Activated CD4-positive, alpha-beta T cell treated with anti-CD3 and anti-CD28 coated beads for 1 hour (primary cell): Measurements from ENCODE around the gene ZNF804A.

Experiments
- DNase-seq: peaks from one replicate; pipeline ENCODE4 v3.0.0-alpha.2; 2020

ZNF804A gene

DNA sequence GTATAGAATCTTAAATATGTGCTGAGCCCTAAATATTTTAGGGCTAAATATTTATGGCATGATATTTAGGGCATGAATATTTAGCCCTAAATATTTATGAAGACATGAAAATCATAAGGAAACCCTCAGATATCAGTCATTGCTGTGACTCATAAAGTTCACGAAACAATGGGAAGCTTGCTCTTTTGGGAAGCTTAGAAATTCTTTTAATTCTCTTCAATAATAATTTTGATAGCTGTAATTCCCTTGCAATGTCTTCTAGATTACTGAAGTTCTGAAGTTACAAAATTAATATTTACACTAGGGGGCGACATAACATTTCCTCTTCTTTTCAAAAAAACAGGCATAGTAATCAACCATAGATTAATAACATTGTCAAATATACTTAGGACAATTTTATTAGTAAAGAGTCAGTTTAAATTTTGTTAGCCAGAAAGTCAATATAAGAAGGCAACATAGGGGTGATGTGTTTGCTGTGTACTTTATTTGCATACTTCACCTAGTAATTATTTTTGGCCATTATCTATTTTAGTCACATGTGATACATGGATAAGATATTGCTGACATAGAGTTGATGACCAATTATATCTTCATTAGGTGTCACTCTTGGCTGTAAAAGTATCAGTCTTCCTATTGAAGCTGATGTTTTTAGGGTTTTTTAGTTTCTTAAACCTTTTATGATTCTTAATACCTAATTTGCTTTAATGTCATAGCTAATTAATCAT, 13.2 kb downstream of the ZNF804A start:
- no peak for DNase-seq

DNA sequence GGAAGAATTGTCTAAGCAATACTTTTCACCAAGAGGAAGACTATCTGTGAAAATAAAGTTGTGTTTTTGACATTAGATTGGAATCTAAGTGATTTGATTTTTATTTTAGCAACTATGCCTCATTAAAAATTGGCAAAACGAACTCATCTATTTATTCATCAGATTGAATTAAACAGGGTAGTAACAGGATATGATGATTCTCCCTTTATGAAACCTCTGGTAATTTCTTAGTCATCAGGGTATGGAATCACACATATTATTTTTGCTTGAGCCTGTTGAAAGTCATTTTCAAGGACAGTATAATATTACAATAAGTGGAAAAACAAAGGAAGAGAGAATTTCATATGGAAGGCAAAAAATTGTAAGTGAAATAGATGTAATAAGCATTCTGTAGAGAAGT, 22.0 kb downstream of the ZNF804A start:
- no peak for DNase-seq

DNA sequence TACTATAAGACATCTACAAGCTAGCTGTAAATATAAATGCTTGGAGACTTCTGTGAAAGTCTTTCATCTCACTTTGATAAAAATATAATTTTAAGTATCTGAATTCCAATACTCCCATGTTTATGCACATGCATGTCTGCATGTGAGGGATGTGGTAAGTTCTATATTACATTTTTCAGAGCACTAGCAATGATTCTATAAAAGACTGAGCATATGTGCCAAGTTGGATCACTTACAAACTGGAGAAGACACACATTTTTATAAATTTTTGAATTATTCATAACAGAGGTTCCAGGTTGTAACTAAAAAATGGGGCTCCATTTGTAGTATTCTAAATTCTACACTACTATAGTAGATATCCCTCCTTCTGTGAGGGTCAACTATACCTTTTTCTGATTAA, 26.0 kb downstream of the ZNF804A start:
- no peak for DNase-seq

DNA sequence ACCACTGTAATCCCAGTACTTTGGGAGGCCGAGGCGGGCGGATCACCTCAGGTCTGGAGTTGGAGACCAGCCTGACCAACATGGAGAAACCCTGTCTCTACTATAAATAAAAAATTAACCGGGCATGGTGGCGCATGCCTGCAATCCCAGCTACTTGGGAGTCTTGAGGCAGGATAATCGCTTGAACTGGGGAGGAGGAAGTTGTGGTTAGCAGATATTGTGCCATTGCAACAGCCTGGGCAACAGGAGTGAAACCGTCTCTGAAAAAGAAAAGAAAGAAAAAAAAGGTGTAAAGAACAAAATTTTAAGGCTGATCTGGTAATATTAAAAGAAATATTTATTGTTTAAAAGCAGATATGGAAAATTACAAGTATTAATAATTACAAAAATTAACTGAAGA, 29.7 kb downstream of the ZNF804A start:
- no peak for DNase-seq

DNA sequence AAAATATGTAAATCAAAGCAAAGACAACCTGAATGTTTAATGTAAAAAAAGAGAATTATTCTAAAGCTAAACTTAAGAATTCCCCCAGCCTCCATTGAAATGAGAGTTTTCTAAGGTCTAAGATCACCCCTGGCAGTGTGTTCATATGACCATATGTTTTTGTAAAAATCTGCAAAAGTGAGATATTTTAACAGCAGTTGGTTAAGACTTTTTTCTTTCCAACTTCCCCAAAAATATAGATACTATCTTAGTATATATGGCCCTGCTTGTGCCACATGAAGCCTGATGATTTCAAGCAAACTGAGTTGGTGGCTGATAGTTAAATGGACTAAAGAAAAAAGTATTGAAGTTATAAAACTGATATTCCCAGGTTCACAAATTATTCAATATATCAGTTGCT, 35.4 kb downstream of the ZNF804A start:
- no peak for DNase-seq

DNA sequence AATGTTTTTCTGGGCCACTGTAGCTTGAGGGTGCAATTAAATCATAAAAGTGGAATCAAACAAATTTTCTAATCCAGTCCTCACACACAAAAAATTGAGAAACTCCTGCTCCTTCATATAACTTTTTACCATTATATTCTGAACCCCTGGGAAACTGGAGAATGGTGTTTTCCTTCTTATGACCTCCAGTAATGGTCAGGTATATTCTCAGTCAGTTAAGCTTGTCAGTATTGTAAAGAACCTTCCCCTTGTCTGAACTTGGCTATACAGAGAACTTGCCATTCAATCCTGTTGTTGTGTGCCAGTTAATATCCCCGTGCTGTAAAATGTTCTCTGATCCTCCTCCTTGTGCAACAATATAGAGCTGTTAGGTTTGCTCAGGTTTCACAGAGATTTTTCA, 39.5 kb downstream of the ZNF804A start:
- no peak for DNase-seq

DNA sequence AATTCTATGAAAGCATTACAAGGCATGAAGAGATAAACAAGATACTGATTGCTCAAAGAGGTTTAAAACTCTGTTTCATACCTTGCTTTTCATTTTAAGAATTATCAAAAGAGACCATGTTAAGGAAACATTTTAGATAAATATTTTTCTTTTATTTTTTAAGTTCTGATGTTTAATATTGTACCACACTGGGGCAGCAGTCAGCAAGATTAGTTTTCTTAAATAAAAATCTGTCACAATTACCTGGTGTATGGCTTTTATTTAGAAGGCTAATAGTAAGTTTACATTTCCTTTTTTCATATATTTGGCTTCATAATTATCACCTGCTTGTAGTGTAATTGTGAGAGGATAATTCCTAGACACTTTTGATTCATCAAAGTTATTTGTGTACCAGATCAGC, 46.4 kb downstream of the ZNF804A start:
- DNase-seq = no peak

DNA sequence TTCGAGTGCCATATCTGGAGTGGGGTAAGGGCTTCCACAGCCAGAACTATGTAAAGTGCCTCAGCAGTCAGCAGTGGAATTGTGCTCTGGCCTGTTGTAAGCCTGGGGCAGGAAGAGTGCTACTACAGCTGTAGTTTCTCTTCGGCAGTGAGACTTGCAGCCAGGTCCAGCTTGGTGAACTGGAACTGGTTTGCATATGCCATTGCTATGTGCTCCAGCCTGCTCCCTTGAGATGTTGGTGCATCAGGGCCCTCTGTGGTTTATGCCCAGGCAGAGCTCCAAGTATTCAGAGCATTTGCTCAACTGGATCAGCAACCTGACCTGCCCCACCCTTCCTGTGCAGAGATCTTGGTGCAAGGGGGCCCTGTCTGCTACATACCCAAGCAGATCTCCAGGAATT, 47.8 kb downstream of the ZNF804A start:
- DNase-seq = no peak

DNA sequence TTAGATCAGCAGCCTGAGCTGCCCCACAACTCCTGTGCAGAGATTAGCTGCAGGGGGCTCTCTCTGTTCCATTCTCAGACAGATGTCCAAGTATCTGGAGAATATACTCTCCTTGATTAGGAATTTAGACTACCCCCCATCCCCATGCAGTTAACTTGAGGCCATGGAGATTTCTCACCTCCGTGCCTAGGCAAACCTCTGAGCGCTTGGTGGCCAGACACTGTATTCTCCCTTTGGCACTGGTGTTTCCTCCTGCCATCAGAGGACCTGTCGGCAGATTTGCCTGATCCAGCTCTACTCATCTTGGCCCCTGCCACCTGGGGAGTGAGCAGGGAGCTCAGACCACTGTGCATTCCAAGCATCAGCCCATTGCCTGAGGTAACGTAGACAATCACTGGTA, 48.3 kb downstream of the ZNF804A start:
- no peak for DNase-seq

DNA sequence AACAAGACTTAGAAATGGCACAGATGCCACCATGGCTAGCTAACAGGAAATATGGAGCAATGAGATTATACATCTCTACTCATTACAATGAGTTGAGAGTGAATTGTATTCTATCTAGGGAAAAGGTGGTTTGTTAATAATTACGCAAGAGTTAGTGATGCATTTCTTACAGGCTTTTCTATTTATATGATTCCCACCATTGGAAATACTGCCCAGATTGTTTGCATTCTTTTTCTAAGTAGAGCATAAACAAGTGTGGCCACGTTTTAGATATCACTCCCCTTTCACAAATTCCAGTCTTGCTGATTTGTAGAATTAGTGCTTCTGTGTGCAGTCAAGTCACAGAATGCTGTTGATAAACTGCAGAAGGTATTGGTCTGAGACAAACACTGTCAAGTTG, 56.6 kb downstream of the ZNF804A start:
- no peak for DNase-seq

DNA sequence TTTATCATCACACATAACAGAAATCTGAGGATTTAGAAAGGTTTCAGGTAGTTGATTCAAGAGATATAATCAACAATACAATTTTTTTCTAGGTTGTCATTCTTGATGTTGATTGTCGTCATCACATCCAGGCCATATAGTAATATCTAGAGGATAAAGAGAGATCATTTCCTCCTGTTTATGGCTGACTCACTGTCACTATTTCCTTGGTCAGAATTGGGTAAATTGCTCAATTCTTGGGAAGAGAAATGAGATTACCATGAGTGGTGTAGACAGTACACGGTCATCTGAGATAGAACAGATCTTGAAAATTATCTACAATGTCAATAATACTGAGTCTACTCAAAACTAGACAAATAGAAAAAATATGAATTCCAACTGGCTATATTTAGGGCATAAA, 78.8 kb downstream of the ZNF804A start:
- no peak for DNase-seq

DNA sequence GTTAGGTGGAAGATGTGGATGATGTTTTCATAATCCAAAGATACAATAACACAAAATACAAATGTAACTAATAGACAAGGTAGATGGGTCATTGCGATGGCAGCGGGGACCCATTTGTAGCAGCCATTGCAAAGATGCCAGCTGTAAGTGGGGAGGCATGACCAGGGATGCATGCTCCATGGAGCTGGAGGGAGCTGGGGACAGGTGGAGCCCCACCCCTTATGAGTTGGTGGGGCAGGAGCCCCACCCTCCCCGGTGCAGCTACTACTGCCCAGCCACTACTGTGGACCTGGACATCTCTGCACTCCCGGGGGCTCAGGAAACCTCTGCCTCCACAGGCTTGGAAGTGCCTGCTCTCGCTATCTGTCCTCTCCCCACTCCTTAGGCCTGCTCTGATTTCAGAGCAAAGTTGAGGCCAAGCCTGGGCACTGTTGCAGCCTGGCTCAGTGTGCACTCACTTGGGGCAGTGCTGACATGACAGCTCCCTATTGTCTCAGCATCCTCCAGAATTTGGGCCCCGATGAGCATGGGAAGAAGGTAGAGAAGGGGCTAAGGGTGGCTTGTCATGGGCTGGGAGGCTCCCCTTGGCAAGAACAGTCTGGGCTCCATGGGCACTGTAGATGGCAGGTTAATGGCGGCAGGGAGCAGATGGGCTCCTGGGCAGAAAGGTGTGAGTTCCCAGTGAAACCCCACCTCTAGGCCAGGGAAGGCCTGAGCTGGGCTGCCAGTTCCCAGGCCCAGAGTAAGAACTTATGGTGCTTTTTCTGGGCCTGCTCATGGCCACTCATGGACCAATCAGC, 81.1 kb downstream of the ZNF804A start:
- no peak for DNase-seq

DNA sequence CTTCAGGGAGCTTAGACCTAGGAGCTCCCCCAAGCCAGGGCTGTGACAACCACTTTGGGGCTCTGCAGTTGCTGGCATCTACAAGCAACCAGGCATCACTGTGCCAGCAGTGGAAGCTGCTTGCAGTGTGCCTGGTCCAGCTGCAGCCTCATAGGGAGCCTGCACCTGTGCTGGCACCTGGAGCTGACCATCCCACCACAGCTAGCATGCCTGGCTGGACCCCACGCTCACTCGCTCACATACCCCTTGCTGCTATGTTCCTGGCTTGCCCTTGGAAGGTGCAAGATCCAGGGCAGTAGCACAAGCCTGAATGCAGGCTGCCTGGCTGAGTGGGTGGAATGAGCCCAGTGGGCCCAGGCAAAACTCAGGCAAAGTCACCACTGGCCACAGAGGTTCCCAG, 82.5 kb downstream of the ZNF804A start:
- no peak for DNase-seq

DNA sequence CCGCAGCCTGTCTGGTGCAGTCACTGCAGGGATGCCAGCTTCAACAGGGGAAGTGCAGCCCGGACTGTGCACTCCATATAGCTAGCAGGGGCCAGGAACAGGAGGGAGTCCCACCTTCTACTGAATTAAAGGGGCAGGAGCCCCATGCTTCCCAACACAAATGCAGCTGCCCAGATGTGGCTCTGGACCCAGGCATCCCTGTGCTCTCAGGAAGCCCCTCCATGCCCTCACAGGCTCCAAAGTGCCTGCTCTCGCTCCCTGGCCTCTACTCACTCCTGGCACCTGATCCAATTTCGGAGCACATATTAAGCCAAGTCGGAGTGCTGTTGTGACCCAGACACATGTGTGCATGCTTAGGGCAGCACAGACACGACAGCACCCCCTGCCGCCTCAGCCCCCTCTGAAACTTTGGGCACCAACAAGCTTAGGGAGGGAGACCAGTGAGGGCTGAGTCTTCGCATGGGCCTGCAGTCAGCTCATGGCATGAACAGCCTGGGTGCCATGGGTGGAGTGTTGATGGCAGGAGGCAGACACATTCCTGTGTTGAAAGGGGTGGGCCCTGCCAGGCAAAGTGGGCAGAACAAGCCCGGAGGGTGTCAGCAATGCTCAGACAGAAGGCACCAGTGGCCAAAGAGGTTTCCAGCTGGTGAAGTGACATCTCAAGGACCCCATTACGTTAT, 83.5 kb downstream of the ZNF804A start:
- no peak for DNase-seq

DNA sequence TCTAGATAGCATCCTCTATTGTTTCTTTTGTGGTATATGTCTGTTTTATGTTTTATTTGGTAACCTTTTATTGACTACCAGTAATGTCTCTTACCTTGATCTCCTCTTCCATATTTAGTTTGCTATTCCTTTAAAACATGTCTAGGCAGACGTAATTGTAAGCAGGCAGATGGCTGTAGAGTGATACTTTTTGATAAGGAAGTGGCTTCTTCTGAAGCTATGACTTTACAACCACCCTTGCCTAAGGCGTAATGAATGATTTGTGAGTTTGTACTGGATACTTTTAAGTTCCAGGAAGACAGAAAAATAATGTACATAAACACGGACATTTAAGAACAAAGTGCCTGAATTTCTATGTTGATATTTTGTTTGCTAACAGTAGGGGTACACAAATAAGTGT, 85.6 kb downstream of the ZNF804A start:
- DNase-seq = no peak

DNA sequence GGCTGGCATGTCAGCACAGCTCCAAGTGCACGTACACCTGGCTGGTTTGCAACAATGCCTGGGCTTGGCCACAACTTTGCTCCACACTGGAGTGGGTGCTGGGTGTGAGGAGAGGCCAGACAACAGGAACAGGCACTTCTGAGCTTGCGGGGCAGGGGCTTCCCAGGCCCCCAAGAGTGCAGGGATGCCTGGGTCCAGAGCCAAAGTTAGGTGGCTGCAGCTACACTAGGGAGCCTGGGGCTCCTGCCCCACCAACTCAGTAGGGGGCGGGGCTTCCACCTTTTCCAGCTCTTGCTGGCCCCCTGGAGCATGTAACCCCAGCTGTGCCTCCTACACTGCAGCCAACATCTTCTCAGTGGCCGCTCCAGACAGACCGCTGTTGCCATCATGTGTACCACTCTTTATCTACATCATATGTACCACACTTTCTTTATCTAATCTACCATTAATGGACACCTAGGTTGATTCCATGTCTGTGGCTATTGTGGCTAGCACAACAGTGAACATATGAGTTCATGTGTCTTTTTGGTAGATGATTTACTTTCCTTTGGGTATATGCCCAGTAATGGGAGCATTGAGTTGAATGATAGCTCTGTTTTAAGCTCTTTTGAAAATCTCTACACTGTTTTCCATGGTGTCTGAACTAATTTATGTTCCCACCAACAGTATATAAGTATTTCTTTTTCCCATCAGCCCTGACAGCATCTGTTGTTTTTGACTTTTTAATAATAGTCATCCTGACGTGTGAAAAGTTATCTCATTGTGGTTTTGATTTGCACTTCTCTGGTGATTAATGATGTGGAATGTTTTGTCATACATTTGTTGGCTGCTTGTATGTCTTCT, 87.9 kb downstream of the ZNF804A start:
- no peak for DNase-seq

DNA sequence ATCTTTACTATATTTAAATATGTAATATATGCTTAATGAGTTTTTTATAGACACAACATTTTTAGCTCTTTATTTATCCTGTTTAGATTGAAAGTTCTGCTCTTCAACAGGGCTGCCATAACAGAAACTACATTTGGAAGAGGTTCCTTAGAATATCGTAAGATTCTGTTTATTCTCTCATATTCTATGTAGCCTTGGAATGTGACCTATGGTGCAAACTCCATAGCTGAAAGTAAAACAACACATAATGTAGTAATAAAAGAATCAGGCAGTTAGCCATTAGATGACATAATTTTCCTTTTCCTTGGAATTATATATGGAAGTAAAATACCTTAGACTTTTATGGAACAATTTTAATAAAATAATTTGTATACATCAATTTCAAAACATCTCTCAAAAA, 91.3 kb downstream of the ZNF804A start:
- no peak for DNase-seq

DNA sequence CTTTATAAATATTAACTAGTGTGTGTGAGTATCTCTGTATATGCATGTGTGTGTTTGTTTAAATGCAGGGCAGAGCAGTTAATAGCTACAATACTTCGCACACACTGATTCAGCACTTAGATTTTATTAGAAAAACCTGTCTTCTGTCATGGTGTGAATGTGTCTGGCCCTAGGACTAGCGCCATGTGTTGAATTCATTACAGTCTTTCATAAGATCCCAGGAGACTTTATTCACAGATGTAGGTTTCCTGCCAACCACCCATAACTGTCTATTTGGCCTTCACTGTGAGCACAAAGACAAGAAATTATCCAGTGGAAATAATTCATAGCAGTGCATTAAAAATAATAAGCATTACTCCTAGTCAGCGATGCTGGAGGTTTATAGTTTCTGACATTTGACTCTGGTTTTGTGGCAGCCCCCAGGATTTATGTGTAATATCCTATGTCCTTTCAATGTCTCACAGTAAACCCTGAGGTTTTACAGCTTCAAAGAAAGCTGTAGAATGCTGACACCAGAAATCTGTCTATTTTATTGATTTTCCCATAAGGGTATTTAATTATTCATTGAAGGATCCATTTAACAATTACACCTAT, 93.9 kb downstream of the ZNF804A start:
- DNase-seq = no peak

DNA sequence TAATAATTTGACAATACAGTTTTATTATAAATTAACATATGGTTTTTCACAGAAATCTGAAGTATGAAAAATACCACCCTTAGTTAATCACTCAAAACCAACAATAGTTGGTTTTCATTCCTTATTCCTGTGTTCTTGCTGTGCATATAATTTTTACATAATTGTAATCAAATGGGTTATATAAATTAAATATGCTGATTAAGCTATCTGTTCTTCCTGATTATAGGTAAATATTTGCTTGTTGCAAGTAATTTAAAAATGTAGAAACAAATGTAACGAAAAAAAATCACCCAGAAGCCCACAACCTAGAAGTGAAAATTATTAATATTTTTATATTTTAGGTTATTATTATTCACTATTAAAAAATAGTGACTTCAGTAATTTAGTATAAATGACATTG, 98.3 kb downstream of the ZNF804A start:
- no peak for DNase-seq

DNA sequence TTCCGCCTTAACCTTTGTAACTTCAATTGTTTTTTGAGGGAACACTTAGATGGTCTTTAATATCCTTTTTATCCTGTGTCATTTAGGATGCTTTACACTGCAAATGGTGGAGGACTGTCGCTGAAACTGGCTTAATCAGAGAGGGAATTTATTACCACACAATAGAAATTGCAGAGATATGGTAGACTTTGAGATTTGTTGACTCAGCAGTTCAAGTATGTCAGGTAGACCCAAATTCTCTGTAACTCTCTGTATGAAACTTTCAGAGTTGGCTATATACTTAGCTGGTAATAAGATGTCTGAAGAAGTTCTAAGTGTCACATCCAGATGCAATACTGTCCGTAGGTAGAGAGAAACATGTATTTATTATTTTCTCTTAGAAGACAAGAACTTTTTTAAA, 100.1 kb downstream of the ZNF804A start:
- DNase-seq = no peak

DNA sequence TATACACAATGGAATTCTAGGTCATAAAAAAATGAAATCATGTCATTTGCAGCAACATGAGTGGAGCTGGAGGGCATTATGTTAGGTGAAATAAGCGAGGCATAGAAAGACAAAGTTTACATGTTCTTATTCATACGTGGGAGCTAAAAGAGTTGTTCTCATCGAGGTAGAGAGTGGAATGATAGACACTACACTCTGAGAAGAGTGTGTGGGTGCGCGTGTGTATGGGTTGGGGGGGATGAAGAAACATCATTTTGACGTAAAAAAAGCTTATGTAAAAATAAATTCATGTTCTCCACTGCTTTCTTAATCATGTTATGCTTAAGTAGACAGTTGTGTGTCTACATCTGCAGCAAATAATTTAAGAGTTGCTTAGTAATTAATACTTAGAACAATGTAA, 123.6 kb downstream of the ZNF804A start:
- no peak for DNase-seq

DNA sequence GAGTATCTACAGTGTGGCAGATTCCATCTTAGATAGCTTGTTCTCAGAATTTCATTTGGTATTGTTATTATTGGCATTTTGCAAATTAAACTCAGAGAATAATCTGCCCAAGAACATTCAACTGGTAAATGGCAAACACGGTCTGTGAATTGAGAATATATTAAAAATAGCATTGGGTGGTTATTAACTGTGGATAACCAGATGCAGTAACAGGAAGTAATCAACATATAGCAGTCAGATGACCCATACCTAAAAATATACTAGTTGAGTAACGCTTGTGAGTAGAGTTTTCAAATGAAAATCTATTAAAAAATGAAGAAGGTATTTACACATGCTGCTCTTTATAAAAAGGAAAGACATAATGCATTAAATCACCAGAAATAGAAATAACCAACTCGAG, 129.5 kb downstream of the ZNF804A start:
- DNase-seq = no peak

DNA sequence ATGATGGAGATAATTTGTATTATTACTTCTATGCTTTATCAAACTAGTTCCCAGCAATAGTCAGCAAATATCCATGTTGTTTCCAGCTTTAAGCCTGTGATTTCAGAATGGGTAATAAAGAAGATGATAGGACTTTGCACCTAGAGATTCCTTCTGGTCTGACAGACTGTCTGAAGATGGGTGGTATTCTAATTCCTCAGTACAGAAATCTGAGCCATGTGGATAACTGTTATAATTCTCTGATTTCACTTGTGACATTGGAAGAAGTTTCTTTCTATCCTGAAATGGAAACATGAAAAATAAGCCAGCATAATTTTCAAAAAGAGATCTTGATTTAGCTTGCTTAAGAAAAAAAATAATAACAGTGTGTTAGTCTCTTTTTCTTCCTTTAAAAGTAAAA, 130.1 kb downstream of the ZNF804A start:
- no peak for DNase-seq
